NOMO-1 treated with DMSO at 0.1 percent for 48 hours (cell line): Measurements from ENCODE around the gene RAD18.

ENCODE experiments used
- DNase-seq: peaks from one replicate; lab custom pipeline; 2025; ENCODE audit not compliant: unreplicated experiment; lab: John Stamatoyannopoulos, UW

RAD18 gene

DNA sequence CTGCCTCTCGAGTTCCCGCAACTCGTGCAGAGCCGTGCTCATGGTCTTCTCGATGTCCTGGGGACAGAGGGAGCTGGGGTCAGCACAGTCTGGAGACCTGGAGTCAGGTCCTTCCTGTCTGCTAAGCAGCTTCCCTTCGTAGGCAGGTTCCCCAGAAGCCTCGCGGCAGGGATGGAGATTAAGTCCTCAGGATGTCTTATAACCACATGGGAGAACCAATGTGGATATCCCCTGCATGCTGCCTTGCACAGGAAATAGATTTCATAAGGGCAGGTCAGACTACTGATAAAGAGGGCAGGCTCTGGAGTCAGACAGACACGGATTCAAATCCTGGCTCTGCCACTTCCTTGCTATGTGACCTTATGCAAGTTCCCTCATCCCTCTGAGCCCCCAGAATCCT, 22.6 kb upstream of the RAD18 start:
- no peak for DNase-seq

GRCh38 chr3:8985411-8985831, 22.1 kb upstream of the RAD18 start:
- no peak for DNase-seq

DNA sequence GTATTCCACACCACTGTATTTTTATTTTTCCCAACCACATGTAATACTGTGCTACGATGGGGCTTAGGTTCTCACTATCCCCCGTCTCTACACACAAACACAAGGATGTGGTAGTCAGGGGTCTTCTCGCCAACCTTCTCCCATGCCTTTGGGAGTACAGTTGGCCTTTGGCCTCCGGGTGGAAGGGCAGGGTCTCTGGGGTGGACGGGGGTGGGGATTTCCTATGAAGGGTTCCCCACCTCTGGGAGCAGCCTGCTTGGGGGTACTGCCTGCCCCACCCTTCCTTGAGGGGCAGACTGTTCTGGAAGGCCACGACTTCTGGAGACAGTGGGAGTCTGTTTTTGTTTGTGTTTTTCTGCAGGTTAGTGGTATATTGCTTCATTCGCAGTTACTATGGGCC, 21.3 kb upstream of the RAD18 start:
- DNase-seq: no peak

DNA sequence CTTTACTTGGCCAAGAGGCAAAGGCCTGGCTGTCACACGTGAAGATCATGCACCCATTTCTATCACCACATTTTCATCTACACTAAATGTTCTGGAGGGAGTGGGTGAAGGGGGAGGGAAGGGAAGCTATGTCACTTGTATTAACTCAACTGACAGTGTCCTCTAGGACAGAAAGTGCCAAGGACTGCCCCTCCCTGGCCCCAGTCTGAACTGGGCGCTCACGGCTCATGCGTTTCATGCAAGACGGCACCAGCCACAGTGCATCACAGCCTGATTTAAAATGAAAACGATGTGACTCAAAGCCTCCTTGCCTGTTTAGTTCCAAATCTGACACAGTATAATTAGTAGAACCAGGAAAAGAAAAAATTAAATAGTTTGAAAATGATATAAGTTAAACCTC, 20.8 kb upstream of the RAD18 start:
- DNase-seq: no peak

DNA sequence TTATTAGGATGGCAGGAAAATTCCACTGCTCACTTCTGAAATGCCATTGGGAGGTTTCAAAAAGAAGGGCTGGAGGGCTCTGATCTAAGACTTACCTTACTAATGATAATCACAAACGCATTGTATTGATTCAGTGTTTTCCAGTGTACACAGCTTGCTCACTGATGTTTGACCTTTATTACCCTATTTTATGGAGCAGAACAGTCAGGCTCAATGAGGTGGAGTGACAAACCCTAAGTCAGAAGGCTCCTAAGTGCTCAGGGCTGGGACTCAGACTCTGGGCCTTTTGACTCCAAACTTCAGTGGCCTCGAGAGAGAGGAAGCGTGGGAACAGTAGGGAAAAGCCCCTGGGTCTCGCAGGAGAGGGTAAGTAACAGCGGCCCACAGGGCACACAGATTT, 20.3 kb upstream of the RAD18 start:
- no peak for DNase-seq

DNA sequence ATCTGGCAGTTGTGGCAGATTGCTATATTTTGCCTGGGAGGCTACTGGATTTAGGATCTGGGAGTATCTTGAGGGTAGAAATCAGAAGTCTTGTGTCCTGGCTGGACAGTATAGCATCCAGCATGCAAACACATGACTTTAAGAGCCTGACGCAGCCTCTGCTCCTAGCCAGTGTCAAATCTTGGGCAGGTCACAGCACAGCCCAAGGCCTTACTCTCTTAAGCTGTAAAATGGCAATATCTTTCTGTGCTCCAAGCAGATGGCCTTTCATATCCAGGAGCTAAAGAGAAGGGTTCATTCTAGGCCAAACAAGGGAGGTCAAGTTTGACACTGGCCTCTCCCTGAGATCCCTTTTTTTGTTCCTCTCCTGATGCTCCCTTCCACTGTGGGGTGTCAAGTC, 19.8 kb upstream of the RAD18 start:
- no peak for DNase-seq

DNA sequence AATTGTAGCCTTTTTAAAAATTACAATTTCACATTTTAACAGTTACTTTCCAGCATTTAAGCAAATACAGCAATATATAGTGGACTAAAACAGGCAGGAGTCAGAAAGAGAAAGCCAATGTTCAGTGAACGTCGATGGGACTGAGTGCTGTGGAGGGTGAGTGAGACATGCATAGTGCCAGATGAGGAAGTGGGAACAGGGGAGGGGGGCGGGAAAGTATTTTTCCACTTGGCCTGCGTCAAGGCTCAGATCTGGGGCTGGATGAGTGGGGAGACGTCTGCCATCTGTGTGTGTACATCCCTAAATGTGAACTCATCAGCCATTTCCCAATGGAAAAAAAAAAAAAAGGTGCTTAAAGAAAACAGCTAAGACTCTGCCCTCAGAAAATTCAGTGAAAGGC, 19.2 kb upstream of the RAD18 start:
- peak; percentile 7 for DNase-seq

DNA sequence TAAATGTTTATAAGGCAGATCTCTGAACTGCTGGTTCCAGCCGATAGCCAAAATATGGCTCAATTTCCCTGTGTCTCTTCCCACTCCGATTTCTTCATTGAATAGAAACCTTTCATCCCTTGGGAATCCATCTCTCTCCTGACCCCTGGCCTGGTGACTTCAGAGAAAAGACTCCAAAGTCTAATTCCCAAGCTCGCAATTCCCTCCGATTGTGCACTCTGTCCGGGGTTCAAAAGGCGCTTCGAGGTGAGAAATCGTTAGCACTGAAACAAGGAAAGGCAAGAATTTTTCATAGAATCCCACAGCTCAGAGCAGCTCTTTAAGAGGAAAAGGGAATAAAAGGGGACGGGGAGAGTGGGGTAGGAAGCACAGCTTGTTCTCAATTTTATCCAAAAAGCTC, 18.4 kb upstream of the RAD18 start:
- no peak for DNase-seq

- DNase-seq: no peak
Observed at GRCh38 chr3:8981296-8981695, 18.0 kb upstream of the RAD18 start.

- no peak for DNase-seq
Observed at GRCh38 chr3:8980756-8981257, 17.5 kb upstream of the RAD18 start.

DNA sequence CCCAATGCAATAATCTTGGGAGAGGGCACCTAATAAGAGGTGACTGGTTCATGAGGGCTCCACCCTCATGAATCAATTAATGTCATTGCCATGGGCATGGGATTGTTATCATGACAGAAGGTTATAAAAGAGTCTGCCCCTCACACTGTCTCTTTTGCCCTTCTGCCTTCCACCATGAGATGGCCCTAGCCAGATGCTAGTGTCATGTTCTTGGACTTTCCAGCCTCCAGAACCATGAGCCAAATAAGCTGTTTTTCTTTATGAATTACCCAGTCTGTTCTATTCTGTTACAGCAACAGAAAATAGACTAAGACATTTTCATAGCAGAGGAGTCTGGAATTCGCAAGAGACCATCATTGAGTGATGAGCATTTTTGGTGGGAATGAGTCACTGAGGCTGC, 16.0 kb upstream of the RAD18 start:
- DNase-seq: no peak

GRCh38 chr3:8978551-8978950, 15.3 kb upstream of the RAD18 start:
- no peak for DNase-seq

DNA sequence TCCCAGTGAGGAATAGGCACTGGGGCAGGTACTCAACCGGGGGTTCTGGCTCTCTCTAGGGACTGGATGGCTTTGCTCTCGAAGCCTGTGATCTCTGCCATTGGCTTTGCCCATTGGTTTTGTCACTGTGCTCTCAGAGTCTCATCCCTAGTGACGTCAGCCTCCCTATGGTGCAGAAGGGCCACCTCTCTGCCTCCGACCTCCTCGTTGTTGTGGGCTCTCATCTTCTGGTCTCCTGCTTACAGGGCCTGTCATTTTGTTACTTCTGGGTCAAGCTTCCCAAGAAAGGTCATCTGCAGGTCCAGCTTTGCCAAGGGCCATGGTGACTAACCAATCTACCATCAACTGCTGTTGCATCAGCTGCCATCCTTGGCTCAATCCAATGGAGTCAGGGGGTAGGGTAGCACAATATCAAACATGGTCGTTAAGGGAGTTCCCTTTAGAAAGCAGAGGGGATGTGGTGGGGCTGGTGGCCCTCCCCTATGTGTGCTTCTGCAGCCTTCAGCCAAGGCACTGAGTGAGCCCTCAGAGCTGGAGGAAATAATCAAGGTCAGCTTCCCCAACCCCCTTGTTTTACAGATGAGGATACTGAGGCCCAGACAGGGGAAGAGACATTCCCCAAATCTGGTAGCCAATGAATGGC, 13.4 kb upstream of the RAD18 start:
- DNase-seq: no peak

- no peak for DNase-seq
Observed at GRCh38 chr3:8975081-8976020, 12.1 kb upstream of the RAD18 start.

GRCh38 chr3:8974458-8974857, 11.2 kb upstream of the RAD18 start:
- DNase-seq: no peak

DNA sequence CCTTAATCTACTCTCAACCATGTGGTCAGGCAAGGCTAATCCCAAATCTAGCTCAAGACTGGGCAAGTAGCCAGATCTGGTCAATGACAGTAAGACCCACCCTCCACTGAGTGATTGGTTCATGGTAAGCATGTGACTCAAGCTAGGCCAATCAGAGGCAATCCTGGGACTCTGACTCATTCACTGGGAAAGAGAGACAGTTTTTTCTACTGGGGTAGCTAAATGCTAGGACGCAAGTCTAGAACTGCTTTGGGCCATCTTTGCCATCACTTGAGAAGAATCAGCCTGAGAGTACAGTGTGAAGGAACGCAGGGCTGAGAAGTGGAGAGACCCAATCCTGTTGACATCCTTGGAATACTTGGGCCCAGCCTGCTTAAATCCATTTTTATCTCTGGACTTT, 9.4 kb upstream of the RAD18 start:
- no peak for DNase-seq

- peak; percentile 38 for DNase-seq
Observed at GRCh38 chr3:8970971-8971589, 7.8 kb upstream of the RAD18 start.

GRCh38 chr3:8969241-8969640, 6.0 kb upstream of the RAD18 start:
- no peak for DNase-seq

- DNase-seq: no peak
Observed at GRCh38 chr3:8968375-8968882, 5.2 kb upstream of the RAD18 start.

DNA sequence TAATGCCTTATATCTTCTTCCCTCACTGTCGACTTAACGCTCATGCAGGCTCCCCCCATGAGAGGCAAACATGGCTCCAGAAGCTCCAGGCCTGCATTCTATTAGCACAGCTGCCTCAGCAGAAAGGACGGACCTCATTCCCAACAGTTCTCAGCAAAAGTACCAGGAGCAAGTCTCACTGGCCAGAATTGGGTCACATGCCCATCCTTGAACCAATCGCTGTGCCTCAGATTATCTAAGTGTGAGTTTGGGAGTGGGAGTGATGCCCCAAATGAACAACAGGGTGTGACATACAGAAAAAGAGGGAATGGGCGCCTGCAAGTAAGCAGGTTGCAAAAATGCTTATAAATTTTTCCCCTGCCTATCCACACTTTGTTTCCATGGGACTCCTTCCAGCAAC, 4.3 kb upstream of the RAD18 start:
- no peak for DNase-seq

GRCh38 chr3:8966820-8967348, 3.6 kb upstream of the RAD18 start:
- no peak for DNase-seq
